ENCODE results near the gene KCNK15. TPM values are rescaled to one million over a fixed set of nuclear protein-coding genes. Genes with fewer than 3 reads are reported as not detected.

KCNK15 gene
- total RNA-seq, 1 donor from 2014 or later: not detected

DNA sequence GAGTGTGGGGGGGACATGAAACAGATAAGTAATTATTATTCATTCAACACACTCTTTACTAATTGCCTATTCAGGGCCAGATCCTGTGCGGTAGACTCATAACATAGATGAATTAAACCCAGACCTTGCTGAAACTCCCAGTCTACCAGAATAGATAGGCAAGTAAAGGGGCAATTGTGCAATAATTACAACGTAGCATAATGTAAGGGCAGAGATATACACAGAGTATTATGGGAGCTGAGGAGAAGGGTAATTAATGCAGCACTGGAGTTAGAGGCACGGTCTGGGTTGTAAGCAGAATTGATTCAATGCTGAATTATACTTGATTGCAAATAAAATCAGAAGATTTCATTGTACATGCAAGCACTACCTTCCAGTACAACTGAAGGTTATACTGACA, 35.5 kb downstream of the KCNK15 start:
- TF ChIP-seq, protein P1, sequence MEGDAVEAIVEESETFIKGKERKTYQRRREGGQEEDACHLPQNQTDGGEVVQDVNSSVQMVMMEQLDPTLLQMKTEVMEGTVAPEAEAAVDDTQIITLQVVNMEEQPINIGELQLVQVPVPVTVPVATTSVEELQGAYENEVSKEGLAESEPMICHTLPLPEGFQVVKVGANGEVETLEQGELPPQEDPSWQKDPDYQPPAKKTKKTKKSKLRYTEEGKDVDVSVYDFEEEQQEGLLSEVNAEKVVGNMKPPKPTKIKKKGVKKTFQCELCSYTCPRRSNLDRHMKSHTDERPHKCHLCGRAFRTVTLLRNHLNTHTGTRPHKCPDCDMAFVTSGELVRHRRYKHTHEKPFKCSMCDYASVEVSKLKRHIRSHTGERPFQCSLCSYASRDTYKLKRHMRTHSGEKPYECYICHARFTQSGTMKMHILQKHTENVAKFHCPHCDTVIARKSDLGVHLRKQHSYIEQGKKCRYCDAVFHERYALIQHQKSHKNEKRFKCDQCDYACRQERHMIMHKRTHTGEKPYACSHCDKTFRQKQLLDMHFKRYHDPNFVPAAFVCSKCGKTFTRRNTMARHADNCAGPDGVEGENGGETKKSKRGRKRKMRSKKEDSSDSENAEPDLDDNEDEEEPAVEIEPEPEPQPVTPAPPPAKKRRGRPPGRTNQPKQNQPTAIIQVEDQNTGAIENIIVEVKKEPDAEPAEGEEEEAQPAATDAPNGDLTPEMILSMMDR (conservative IDR thresholded peaks at IDR 0.05): no peak
- DNase-seq (ENCODE audit: low read depth, low spot score): no peak
- no peak overlapping the region for H3K4me3 Mint-ChIP-seq
- H3K9me3 Mint-ChIP-seq: no peaks in the 10 kb centered on the region
- H3K27me3 Mint-ChIP-seq (ENCODE audit: low read depth): peaks cover 27% of the 10 kb centered on the region
- no peaks in the 10 kb centered on the region for H3K4me1 Mint-ChIP-seq
- no peaks in the 10 kb centered on the region for H3K36me3 Mint-ChIP-seq (ENCODE audit: low read depth)
- H3K27ac Mint-ChIP-seq (ENCODE audit: unreplicated experiment): no peak overlapping the region

DNA sequence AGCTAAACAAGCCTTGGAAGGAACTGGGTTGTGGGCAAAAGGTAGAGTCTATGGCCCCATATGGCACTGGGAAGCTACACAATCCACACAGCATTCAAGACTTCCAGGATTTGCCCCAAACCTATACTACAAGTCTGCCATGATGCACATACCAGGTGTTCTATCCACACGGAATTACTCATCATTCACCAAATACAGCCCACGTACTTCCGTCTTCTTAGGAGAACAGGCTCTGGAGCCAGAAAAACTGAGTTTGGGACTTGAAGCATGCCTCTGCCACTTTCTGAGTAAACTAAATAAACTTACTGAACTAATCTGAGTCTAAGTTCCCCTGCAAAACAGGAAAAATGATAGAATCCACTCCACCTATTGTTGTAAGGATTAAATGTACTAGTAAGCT, 36.1 kb downstream of the KCNK15 start:
- peaks cover 26% of the 10 kb centered on the region for H3K27me3 Mint-ChIP-seq (ENCODE audit: low read depth)
- no peaks in the 10 kb centered on the region for H3K9me3 Mint-ChIP-seq
- H3K4me1 Mint-ChIP-seq: no peaks in the 10 kb centered on the region
- no peak for DNase-seq (ENCODE audit: low read depth, low spot score)
- TF ChIP-seq, protein P1 (conservative IDR thresholded peaks at IDR 0.05): no peak
- no peak overlapping the region for H3K4me3 Mint-ChIP-seq
- no peaks in the 10 kb centered on the region for H3K36me3 Mint-ChIP-seq (ENCODE audit: low read depth)
- H3K27ac Mint-ChIP-seq (ENCODE audit: unreplicated experiment): no peak overlapping the region

DNA sequence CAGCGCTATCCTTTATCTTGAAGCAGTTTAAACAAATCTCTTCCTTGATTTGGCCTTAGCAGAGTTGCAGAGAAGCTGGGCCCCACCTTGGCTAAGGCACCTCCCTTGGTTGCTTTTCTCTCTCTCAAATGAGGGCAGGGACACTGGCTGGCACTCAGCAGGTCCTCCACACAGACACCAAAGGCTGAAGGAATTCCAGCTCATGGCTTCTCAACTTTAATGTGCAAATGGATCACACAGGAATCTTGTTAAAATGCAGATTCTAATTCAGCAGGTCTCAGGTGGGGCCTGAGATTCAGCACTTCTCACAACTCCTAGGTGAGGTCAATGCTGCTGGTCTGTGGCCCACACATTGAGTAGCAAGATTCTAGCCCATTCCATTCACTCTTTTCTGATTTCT, 39.0 kb downstream of the KCNK15 start:
- H3K27ac Mint-ChIP-seq (ENCODE audit: unreplicated experiment): no peak overlapping the region
- H3K9me3 Mint-ChIP-seq: no peaks in the 10 kb centered on the region
- H3K36me3 Mint-ChIP-seq (ENCODE audit: low read depth): no peaks in the 10 kb centered on the region
- no peak for DNase-seq (ENCODE audit: low read depth, low spot score)
- no peak overlapping the region for H3K4me3 Mint-ChIP-seq
- H3K27me3 Mint-ChIP-seq (ENCODE audit: low read depth): peaks cover 33% of the 10 kb centered on the region
- H3K4me1 Mint-ChIP-seq: no peaks in the 10 kb centered on the region
- TF ChIP-seq, protein P1 (conservative IDR thresholded peaks at IDR 0.05): no peak

DNA sequence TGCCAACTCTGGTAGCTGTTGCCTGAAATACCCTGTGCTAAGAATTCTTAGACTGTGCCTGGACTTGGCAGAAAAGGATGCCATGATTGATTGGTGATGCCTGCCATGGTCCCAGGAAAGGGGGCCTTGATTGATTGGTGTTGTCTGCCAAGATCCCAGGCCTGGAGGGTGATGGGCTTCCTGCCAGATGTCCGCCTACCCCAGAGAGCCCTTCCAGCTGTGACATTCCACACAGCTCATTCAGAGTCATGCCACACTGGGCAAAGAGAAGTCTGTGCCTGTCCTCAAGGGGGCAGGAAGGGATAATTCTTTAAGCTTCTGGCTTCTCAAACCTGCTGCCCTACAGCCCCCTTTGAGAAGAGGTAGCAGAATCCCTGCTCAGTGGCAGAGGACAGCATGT, 40.1 kb downstream of the KCNK15 start:
- H3K27me3 Mint-ChIP-seq (ENCODE audit: low read depth): peaks cover 28% of the 10 kb centered on the region
- H3K27ac Mint-ChIP-seq (ENCODE audit: unreplicated experiment): no peak overlapping the region
- DNase-seq (ENCODE audit: low read depth, low spot score): no peak
- no peaks in the 10 kb centered on the region for H3K36me3 Mint-ChIP-seq (ENCODE audit: low read depth)
- H3K4me3 Mint-ChIP-seq: no peak overlapping the region
- H3K9me3 Mint-ChIP-seq: no peaks in the 10 kb centered on the region
- TF ChIP-seq, protein P1 (conservative IDR thresholded peaks at IDR 0.05): no peak
- no peaks in the 10 kb centered on the region for H3K4me1 Mint-ChIP-seq

DNA sequence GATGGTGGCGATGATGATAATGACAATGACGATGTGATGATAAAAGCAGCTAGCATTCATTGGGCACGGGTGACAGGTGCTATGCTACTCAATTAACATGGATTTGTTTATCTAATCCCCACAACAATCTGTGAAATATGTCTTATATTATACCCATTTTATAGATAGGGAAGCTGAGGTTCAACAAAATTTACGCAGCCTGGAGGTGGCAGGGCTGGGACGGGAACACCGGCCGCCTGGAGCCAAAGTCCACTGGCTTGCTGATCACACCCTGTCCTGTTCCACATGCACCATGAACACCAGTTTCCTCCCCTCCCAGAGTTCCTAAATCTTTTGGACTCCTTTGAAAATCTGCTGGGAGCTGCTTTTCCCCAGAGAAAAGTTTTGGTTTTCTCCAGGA, 41.6 kb downstream of the KCNK15 start:
- Mint-ChIP-seq H3K27me3 (ENCODE audit: low read depth) (peaks cover 16% of the 10 kb centered on the region), H3K9me3 (no peaks in the 10 kb centered on the region), H3K4me1 (no peaks in the 10 kb centered on the region), H3K4me3 (no peak overlapping the region), H3K27ac (ENCODE audit: unreplicated experiment) (no peak overlapping the region), H3K36me3 (ENCODE audit: low read depth) (no peaks in the 10 kb centered on the region)
- no peak for DNase-seq (ENCODE audit: low read depth, low spot score)
- TF ChIP-seq, protein P1 (conservative IDR thresholded peaks at IDR 0.05): no peak
